Esophagus muscularis mucosa (tissue), 4 donors: ENCODE measurements around the gene RAET1E.

Experiments used
- EP300 ChIP-seq: sonication (generic); formaldehyde crosslinking; IDR thresholded peaks from one replicate; pipeline ENCODE4 v1.6.1; 2017; ENCODE audit warnings: antibody characterized with exemption
- POLR2A ChIP-seq: fragments of 450-650 bp; IDR thresholded peaks from one replicate; pipeline ENCODE4 v1.6.1; 2017; ENCODE audit warnings: antibody characterized with exemption, moderate library complexity, mild to moderate bottlenecking, low read depth
- POLR2AphosphoS5 ChIP-seq, 2 donors: sonication (generic); formaldehyde crosslinking; IDR thresholded peaks; one replicate each; pipeline ENCODE4 v1.6.1; 2017; ENCODE audit warnings: antibody characterized with exemption in 2 of 2
- TF ChIP-seq, protein P1 (sequence below), 3 experiments: fragments of 200-600 bp in 2 of 3; fragments of 450-650 bp in 1 of 3; sonication (generic) in 2 of 3; IDR thresholded peaks; one replicate each; pipeline ENCODE4 v1.5.1; 2017 to 2019; ENCODE audit warnings: antibody characterized with exemption in 3 of 3, mild to moderate bottlenecking in 2 of 3, moderate library complexity in 1 of 3

DNA sequence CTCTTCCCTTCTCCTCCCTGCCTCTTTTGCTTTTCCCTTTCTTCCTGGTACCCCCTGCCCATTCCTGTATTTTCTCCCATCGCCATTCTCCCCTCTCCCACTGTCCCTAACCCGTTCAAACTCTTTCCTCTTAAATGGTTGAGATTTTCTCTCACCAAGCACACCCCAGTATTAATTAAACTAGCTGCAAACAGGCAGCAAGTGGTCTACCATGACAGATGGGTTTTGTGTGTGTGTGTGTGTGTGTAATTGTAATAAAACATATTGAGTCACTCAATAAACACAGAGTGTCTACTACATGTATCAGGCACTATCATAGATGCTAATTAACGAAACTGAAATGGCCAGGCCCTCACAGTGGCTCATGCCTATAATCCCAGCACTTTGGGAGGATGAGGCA, 6.7 kb downstream of the RAET1E start:
- TF ChIP-seq EP300 (no peak), POLR2AphosphoS5 (IDR thresholded peaks at IDR 0.05) (no peak), POLR2A (no peak)
- TF ChIP-seq, protein P1, sequence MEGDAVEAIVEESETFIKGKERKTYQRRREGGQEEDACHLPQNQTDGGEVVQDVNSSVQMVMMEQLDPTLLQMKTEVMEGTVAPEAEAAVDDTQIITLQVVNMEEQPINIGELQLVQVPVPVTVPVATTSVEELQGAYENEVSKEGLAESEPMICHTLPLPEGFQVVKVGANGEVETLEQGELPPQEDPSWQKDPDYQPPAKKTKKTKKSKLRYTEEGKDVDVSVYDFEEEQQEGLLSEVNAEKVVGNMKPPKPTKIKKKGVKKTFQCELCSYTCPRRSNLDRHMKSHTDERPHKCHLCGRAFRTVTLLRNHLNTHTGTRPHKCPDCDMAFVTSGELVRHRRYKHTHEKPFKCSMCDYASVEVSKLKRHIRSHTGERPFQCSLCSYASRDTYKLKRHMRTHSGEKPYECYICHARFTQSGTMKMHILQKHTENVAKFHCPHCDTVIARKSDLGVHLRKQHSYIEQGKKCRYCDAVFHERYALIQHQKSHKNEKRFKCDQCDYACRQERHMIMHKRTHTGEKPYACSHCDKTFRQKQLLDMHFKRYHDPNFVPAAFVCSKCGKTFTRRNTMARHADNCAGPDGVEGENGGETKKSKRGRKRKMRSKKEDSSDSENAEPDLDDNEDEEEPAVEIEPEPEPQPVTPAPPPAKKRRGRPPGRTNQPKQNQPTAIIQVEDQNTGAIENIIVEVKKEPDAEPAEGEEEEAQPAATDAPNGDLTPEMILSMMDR (IDR thresholded peaks at IDR 0.05) = no peak
